DND-41 (cell line): ENCODE measurements around the gene C12orf50.
"Not testable (repeated sequence)": the region's sequence is repeated elsewhere in the genome, so short reads cannot be mapped to it uniquely, and the experiment has no call there.

ENCODE experiments used
- ATAC-seq: fragments of 200-7000 bp; cut with Tn5 transposase; 3 replicates; pipeline ENCODE4 v1.9.1; 2021; ENCODE audit warnings: low read depth; ENCODE audit not compliant: insufficient read depth
- DNase-seq: peaks from one replicate; pipeline ENCODE4 v3.0.0-alpha.2; 2020
- H2AFZ ChIP-seq: 2 replicates; pipeline ENCODE4 v1.6.0; 2012; ENCODE audit warnings: low read depth, low read length
- H3K27ac ChIP-seq: 2 replicates; pipeline ENCODE4 v1.5.1; 2012; ENCODE audit warnings: low read length, inconsistent platforms
- H3K27me3 ChIP-seq: fragments of 200-600 bp; sonication (generic); 2 replicates; pipeline ENCODE4 v1.6.0; 2012; ENCODE audit warnings: low read length, mild to moderate bottlenecking, inconsistent platforms; ENCODE audit not compliant: insufficient read depth, poor library complexity
- H3K36me3 ChIP-seq: 2 replicates; pipeline ENCODE4 v1.5.1; 2012; ENCODE audit warnings: low read length, inconsistent platforms; ENCODE audit not compliant: insufficient read depth
- H3K4me1 ChIP-seq: 2 replicates; pipeline ENCODE4 v1.5.1; 2012; ENCODE audit warnings: mild to moderate bottlenecking, low read length; ENCODE audit not compliant: insufficient read depth
- H3K4me2 ChIP-seq: 2 replicates; pipeline ENCODE4 v1.6.0; 2012; ENCODE audit warnings: mild to moderate bottlenecking, moderate library complexity, low read length, inconsistent platforms; ENCODE audit not compliant: insufficient read depth
- H3K4me3 ChIP-seq, 2 experiments: fragments of 200-600 bp in 1 of 2; shearing (Covaris generic) in 1 of 2; 2 replicates each; pipeline ENCODE4 v1.5.1; 2012 to 2016; ENCODE audit warnings: inconsistent platforms in 2 of 2, low read length in 2 of 2, mild to moderate bottlenecking in 2 of 2, low read depth in 1 of 2, moderate library complexity in 1 of 2
- H3K79me2 ChIP-seq: 2 replicates; pipeline ENCODE4 v1.6.0; 2012; ENCODE audit warnings: low read length, inconsistent platforms; ENCODE audit not compliant: insufficient read depth
- H3K9ac ChIP-seq: 2 replicates; pipeline ENCODE4 v1.6.0; 2012; ENCODE audit warnings: low read depth, mild to moderate bottlenecking, inconsistent platforms, low read length, moderate library complexity
- H3K9me3 ChIP-seq: 2 replicates; pipeline ENCODE4 v1.5.1; 2012; ENCODE audit warnings: low read length, moderate library complexity, mild to moderate bottlenecking, inconsistent platforms; ENCODE audit not compliant: insufficient read depth, severe bottlenecking
- H4K20me1 ChIP-seq: 2 replicates; pipeline ENCODE4 v1.6.0; 2012; ENCODE audit warnings: low read length; ENCODE audit not compliant: insufficient read depth
- EZH2 ChIP-seq: IDR thresholded peaks from 3 replicates; pipeline ENCODE4 v1.6.1; 2012; ENCODE audit warnings: borderline replicate concordance, low read depth, mild to moderate bottlenecking, moderate library complexity, low read length, inconsistent platforms; ENCODE audit not compliant: severe bottlenecking
- TF ChIP-seq, protein P1 (sequence below): IDR thresholded peaks from 2 replicates; pipeline ENCODE4 v1.5.1; 2012; ENCODE audit warnings: borderline replicate concordance, low read length, moderate library complexity, mild to moderate bottlenecking; ENCODE audit not compliant: poor library complexity, severe bottlenecking; ENCODE audit errors: extremely low read depth

The C12orf50 gene

DNA sequence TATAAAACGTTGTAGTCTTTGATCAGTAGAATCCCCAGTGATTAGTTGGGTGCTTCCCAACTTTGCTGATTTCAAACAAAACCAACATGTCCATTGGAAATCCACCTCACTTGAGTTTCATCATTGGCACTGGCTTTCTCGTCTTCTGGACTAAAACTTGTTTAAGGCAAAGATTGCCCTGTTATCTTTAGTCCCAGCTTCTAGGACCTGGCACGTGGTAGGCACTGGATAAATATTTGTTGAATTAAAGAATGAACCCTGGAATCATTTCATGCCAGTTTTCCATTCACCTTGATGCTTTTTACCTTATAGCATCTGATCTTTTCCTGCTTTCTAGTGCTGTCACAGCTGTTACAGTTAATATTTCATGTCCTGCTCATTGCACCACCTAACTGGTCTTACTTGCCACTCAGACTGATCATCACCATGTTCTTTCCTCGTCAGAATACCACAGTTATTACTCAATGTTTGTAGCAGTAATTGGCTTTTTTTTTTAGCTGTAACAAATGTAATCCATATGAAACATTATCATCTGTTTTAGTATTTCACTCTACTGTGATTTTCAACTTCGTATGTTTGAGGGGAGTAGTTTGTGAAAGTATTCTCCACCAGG lies 7.3 kb upstream of the C12orf50 start:
- DNase-seq (no peak), ATAC-seq (no peak)
- H3K9ac ChIP-seq: peak overlapping the region; percentile 77
- no peaks in the 10 kb centered on the region for H3K27me3 ChIP-seq
- H2AFZ ChIP-seq: no peak overlapping the region
- H3K4me2 ChIP-seq: peak overlapping the region; percentile 87
- peak overlapping the region; percentile 68 to 89 for H3K4me3 ChIP-seq
- H3K36me3 ChIP-seq: peaks cover 17% of the 10 kb centered on the region
- H3K9me3 ChIP-seq: no peaks in the 10 kb centered on the region
- H3K27ac ChIP-seq: peak overlapping the region; percentile 83; the same call in 1 of the 2 replicates
- TF ChIP-seq, protein P1, sequence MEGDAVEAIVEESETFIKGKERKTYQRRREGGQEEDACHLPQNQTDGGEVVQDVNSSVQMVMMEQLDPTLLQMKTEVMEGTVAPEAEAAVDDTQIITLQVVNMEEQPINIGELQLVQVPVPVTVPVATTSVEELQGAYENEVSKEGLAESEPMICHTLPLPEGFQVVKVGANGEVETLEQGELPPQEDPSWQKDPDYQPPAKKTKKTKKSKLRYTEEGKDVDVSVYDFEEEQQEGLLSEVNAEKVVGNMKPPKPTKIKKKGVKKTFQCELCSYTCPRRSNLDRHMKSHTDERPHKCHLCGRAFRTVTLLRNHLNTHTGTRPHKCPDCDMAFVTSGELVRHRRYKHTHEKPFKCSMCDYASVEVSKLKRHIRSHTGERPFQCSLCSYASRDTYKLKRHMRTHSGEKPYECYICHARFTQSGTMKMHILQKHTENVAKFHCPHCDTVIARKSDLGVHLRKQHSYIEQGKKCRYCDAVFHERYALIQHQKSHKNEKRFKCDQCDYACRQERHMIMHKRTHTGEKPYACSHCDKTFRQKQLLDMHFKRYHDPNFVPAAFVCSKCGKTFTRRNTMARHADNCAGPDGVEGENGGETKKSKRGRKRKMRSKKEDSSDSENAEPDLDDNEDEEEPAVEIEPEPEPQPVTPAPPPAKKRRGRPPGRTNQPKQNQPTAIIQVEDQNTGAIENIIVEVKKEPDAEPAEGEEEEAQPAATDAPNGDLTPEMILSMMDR: no peak
- no peak for TF ChIP-seq EZH2
- peaks cover 17% of the 10 kb centered on the region; the same call in 1 of the 2 replicates for H4K20me1 ChIP-seq
- peaks cover 60% of the 10 kb centered on the region for H3K79me2 ChIP-seq
- H3K4me1 ChIP-seq: peaks cover 41% of the 10 kb centered on the region

DNA sequence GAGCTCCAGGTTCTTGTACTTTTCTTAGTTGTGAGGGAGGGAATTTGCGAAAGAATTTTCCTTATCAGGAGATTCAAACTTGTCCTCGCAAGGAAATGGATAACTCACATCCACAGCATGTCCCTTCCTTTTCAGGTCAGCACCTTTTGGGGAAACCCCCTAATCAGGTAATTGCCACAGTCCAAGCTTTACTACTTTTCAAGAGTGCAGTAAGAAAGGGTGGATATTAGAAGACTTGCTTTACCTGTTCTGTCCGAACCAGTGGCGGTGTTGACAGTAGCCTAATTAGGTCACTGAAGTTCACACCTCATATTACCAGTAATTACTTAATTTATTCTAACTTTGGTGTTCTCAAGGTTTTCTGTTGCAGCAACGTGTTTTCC lies 6.7 kb upstream of the C12orf50 start:
- Histone ChIP-seq H3K9ac (peak overlapping the region; percentile 77), H3K36me3 (peaks cover 12% of the 10 kb centered on the region), H3K9me3 (no peaks in the 10 kb centered on the region), H3K4me2 (peak overlapping the region; percentile 87), H3K4me1 (peaks cover 41% of the 10 kb centered on the region), H3K27ac (peak overlapping the region; percentile 83), H3K79me2 (peaks cover 54% of the 10 kb centered on the region), H4K20me1 (peaks cover 17% of the 10 kb centered on the region; the same call in 1 of the 2 replicates), H2AFZ (peak overlapping the region; percentile 95), H3K4me3 (peak overlapping the region; percentile 68 to 89), H3K27me3 (no peaks in the 10 kb centered on the region)
- no peak for TF ChIP-seq EZH2
- TF ChIP-seq, protein P1: no peak
- peak; percentile 2; the same call in 1 of the 3 replicates for ATAC-seq
- DNase-seq: no peak

DNA sequence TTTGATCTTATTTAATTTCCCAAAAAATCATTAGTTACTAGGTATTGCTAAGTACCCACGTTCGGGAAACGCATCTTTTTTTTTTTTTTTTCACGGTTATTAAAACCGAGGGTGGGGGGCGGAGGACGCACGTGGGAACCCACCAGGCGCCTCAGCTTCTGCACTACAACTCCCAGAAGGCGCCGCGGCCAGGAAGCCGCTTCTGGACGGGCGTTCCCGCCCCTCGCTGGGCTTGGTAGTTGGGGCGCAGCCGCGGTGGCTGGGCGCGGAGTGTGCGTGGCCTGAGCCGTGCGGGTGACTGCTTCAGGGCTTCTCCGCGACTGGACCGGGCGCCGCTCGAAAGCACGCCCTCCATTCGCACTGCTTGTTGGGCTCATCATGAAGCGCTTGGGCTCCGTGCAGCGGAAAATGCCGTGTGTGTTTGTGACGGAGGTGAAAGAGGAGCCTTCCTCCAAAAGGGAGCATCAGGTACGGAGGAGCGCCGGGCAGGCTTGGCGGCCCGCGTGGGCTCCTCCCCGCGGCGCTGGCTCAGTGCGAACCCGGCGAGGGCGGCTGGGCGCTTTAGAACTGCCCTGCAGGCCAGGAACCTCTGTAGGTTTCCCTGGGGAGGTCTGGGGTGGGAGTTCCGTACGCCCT lies 6.2 kb upstream of the C12orf50 start:
- peaks cover 49% of the 10 kb centered on the region for H3K79me2 ChIP-seq
- H4K20me1 ChIP-seq: peaks cover 17% of the 10 kb centered on the region; the same call in 1 of the 2 replicates
- peak overlapping the region; percentile 95 for H2AFZ ChIP-seq
- DNase-seq (peak; percentile 88), ATAC-seq (peak; percentile 99)
- H3K9me3 ChIP-seq: no peaks in the 10 kb centered on the region
- TF ChIP-seq, protein P1: no peak
- TF ChIP-seq EZH2: no peak
- peak overlapping the region; percentile 87 for H3K4me2 ChIP-seq
- H3K27me3 ChIP-seq: no peaks in the 10 kb centered on the region
- H3K27ac ChIP-seq: peak overlapping the region; percentile 83
- peak overlapping the region; percentile 68 to 89 for H3K4me3 ChIP-seq
- H3K36me3 ChIP-seq: peaks cover 6% of the 10 kb centered on the region
- peak overlapping the region; percentile 77 for H3K9ac ChIP-seq
- peaks cover 41% of the 10 kb centered on the region for H3K4me1 ChIP-seq

DNA sequence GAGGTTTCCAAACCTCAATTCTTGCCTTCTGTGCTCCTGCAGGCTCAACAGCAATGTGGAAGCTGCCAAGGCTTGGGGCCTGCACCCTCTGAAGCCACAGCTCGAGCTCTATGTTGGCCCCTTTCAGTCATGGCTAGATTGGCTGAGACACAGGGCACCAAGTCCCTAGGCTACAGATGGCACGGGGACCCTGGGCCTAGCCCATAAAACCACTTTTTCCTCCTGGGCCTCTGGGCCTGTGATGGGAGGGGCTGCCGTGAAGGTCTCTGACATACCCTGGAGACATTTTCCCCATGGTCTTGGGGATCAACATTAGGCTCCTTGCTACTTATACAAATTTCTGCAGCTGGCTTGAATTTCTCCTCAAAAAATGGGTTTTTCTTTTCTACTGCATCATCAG lies 2.0 kb upstream of the C12orf50 start:
- not testable (repeated sequence) for H2AFZ ChIP-seq, H3K79me2 ChIP-seq, DNase-seq, H3K36me3 ChIP-seq, H3K9me3 ChIP-seq, H4K20me1 ChIP-seq, H3K4me2 ChIP-seq, ATAC-seq, H3K27me3 ChIP-seq, H3K9ac ChIP-seq, H3K4me3 ChIP-seq, H3K27ac ChIP-seq
- H3K4me1 ChIP-seq: peaks cover 12% of the 10 kb centered on the region; the same call in 1 of the 2 replicates
